HepG2 (cell line): ENCODE results near the gene MAP2K7. TPM values are rescaled to one million over a fixed set of nuclear protein-coding genes. Genes with fewer than 3 reads are reported as not detected.

ENCODE experiments used
- AKAP8 ChIP-seq: sonication (generic); formaldehyde crosslinking; IDR thresholded peaks from 2 replicates; pipeline ENCODE4 v1.5.1; 2020; ENCODE audit warnings: mild to moderate bottlenecking, missing genetic modification reagents
- DR1 ChIP-seq: sonication (generic); formaldehyde crosslinking; IDR thresholded peaks from 2 replicates; pipeline ENCODE4 v1.8.0; 2021; ENCODE audit warnings: mild to moderate bottlenecking, missing genetic modification reagents, inconsistent platforms
- EEA1 ChIP-seq: sonication (generic); formaldehyde crosslinking; IDR thresholded peaks from 2 replicates; pipeline ENCODE4 v1.5.1; 2020; ENCODE audit warnings: mild to moderate bottlenecking, missing genetic modification reagents, borderline replicate concordance
- ELF3 ChIP-seq: IDR thresholded peaks from 2 replicates; pipeline ENCODE4 v1.6.1; 2016; ENCODE audit warnings: missing genetic modification reagents, missing compliant biosample characterization
- HNRNPUL1 ChIP-seq: fragments of 200-400 bp; formaldehyde crosslinking; IDR thresholded peaks from 2 replicates; pipeline ENCODE4 v1.6.1; 2017; ENCODE audit warnings: low read depth, mild to moderate bottlenecking, low read length, moderate library complexity
- HOXA9 ChIP-seq: sonication (generic); formaldehyde crosslinking; IDR thresholded peaks from 2 replicates; pipeline ENCODE4 v1.8.1; 2022; ENCODE audit warnings: missing genetic modification reagents, mild to moderate bottlenecking, moderate library complexity, borderline replicate concordance
- ISX ChIP-seq: sonication (generic); formaldehyde crosslinking; conservative IDR thresholded peaks from 2 replicates; pipeline ENCODE4 v1.5.0; 2020; ENCODE audit warnings: missing genetic modification reagents
- KAT8 ChIP-seq: IDR thresholded peaks from 2 replicates; pipeline ENCODE4 v1.6.1; 2016; ENCODE audit warnings: missing genetic modification reagents, missing compliant biosample characterization
- MED1 ChIP-seq: sonication (generic); formaldehyde crosslinking; IDR thresholded peaks from 2 replicates; pipeline ENCODE4 v1.4.0; 2020; ENCODE audit warnings: missing genetic modification reagents
- RNF2 ChIP-seq: fragments of 450-650 bp; conservative IDR thresholded peaks from 2 replicates; pipeline ENCODE4 v1.6.1; 2016; ENCODE audit warnings: low read depth
- SNAPC2 ChIP-seq: sonication (generic); formaldehyde crosslinking; IDR thresholded peaks from 2 replicates; pipeline ENCODE4 v1.8.1; 2022; ENCODE audit warnings: mild to moderate bottlenecking, missing genetic modification reagents
- SOX5 ChIP-seq: IDR thresholded peaks from 2 replicates; pipeline ENCODE4 v1.6.1; 2016; ENCODE audit warnings: borderline replicate concordance
- TGIF2 ChIP-seq: IDR thresholded peaks from 2 replicates; pipeline ENCODE4 v1.6.1; 2016; ENCODE audit warnings: control low read depth, missing compliant biosample characterization
- ZIK1 ChIP-seq: sonication (generic); formaldehyde crosslinking; IDR thresholded peaks from 2 replicates; pipeline ENCODE4 v1.5.0; 2020; ENCODE audit warnings: mild to moderate bottlenecking, low read depth, missing genetic modification reagents, borderline replicate concordance
- ZNF30 ChIP-seq: sonication (generic); formaldehyde crosslinking; IDR thresholded peaks from 2 replicates; pipeline ENCODE4 v1.5.0; 2020; ENCODE audit warnings: mild to moderate bottlenecking, missing genetic modification reagents
- ZNF441 ChIP-seq: sonication (generic); formaldehyde crosslinking; IDR thresholded peaks from 2 replicates; pipeline ENCODE4 v1.7.0; 2021; ENCODE audit warnings: missing genetic modification reagents, borderline replicate concordance
- ZNF547 ChIP-seq: sonication (generic); formaldehyde crosslinking; IDR thresholded peaks from 2 replicates; pipeline ENCODE4 v1.5.1; 2020; ENCODE audit warnings: mild to moderate bottlenecking, missing genetic modification reagents
- ZNF616 ChIP-seq: sonication (generic); formaldehyde crosslinking; IDR thresholded peaks from 2 replicates; pipeline ENCODE4 v1.5.0; 2020; ENCODE audit warnings: low read depth, mild to moderate bottlenecking, missing genetic modification reagents
- ZNF749 ChIP-seq: sonication (generic); formaldehyde crosslinking; IDR thresholded peaks from 2 replicates; pipeline ENCODE4 v1.8.0; 2022; ENCODE audit warnings: mild to moderate bottlenecking, missing genetic modification reagents, moderate library complexity, borderline replicate concordance
- ZNF841 ChIP-seq: sonication (generic); formaldehyde crosslinking; IDR thresholded peaks from 2 replicates; pipeline ENCODE4 v1.8.1; 2023; ENCODE audit warnings: missing genetic modification reagents, borderline replicate concordance
- polyA plus RNA-seq, 8 experiments: library from polyadenylated mRNA; depleted of rRNA in 3 of 8; stranded (reverse) in 7 of 8; unstranded in 1 of 8; fragments of >200 nt; fragmentation: Illumina TruSeq in 4 of 8; extraction: Trizol in 4 of 8; gene quantifications; 2 replicates each; pipeline versions ENCODE4 v1.2.1 to v1.2.3, GENCODE V29; 2011 to 2016; ENCODE audit warnings: low read depth in 4 of 8, missing spikeins in 1 of 8, mixed read lengths in 1 of 8; ENCODE audit not compliant: insufficient read depth in 1 of 8
- total RNA-seq, 5 experiments: library from RNA; depleted of rRNA; stranded (reverse); fragments of >200 nt; fragmentation: Illumina TruSeq; extraction: Trizol; gene quantifications; 2 replicates each; pipeline ENCODE4 v1.2.3, GENCODE V29; 2016; ENCODE audit warnings: low read depth in 1 of 5
- TF ChIP-seq, protein P1 (sequence below): sonication (generic); formaldehyde crosslinking; IDR thresholded peaks from 2 replicates; pipeline ENCODE4 v1.5.1; 2020; ENCODE audit warnings: missing genetic modification reagents, mild to moderate bottlenecking, borderline replicate concordance
- TF ChIP-seq, protein P2 (sequence below): sonication (generic); formaldehyde crosslinking; IDR thresholded peaks from 2 replicates; pipeline ENCODE4 v1.8.1; 2023; ENCODE audit warnings: mild to moderate bottlenecking, inconsistent platforms, moderate library complexity, missing genetic modification reagents, borderline replicate concordance
- TF ChIP-seq, protein P3 (sequence below): IDR thresholded peaks from 2 replicates; pipeline ENCODE4 v1.6.1; 2018; ENCODE audit warnings: missing genetic modification reagents, mild to moderate bottlenecking, missing compliant biosample characterization
- TF ChIP-seq, protein P4 (sequence below): sonication (generic); formaldehyde crosslinking; IDR thresholded peaks from 2 replicates; pipeline ENCODE4 v1.4.0; 2020; ENCODE audit warnings: missing genetic modification reagents
- TF ChIP-seq, protein P5 (sequence below): sonication (generic); formaldehyde crosslinking; IDR thresholded peaks from 2 replicates; pipeline ENCODE4 v1.4.0; 2020; ENCODE audit warnings: mild to moderate bottlenecking, low read depth, missing genetic modification reagents

MAP2K7 gene
- total and polyA plus RNA-seq, 2 of the 13 experiments (the other 11 are each of a cell fraction or from before 2014, with no cell fraction given), result 9.0 to 10.8 TPM

DNA sequence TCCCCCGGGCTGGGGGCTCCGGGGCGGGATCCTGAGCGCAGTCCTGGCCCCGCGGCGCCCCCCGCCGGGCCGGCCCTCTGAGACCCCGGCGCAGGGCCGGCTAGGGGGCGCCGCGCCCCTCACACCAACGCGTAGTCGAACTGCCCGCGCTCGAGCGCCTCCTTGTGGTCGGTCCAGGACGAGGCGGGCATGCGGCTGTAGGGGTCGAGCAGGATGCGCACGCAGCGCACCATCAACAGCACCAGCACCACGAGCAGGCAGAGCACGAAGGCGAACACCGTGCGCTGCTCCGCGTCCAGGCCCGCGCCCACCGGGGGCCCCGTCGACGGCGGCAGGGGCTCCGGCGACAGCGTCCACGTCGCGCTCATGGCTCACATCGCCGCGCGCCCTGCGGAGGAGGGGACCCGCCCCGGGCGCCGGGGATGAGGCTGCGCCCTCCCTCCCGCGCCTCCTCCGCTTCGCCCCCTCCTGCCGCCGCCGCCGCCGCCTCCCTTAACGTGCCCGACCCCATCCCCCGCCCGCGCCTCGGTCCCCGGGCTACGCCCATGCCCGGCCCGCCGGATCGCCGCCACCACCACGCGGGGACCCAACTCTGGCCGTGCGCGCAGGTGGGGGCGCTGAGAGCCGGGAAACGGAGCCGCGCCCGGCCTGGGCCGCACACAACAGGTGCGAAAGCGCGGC is 21.6 kb downstream of the MAP2K7 start (continued):
- TF ChIP-seq RNF2 (peak; percentile 94), HNRNPUL1 (no peak), AKAP8 (CRISPR knock-in tag) (0 out of 2 replicates have a peak, but pooled peaks have one; percentile 47), ZNF841 (CRISPR knock-in tag) (0 out of 2 replicates have a peak, but pooled peaks have one; percentile 61), SOX5 (CRISPR knock-in tag) (peak; percentile 42; the same call in 1 of the 2 replicates), ZNF30 (CRISPR knock-in tag) (0 out of 2 replicates have a peak, but pooled peaks have one; percentile 56), DR1 (CRISPR knock-in tag) (peak; percentile 35; the same call in 1 of the 2 replicates), SNAPC2 (CRISPR knock-in tag) (no peak), ZNF441 (CRISPR knock-in tag) (peak; percentile 73; the same call in 1 of the 2 replicates), KAT8 (0 out of 2 replicates have a peak, but pooled peaks have one; percentile 24), ZIK1 (CRISPR knock-in tag) (peak; percentile 70; the same call in 1 of the 2 replicates), HOXA9 (CRISPR knock-in tag) (peak; percentile 87), EEA1 (peak; percentile 65; the same call in 1 of the 2 replicates), TGIF2 (CRISPR knock-in tag) (peak; percentile 47; the same call in 1 of the 2 replicates), ZNF547 (CRISPR knock-in tag) (peak; percentile 86; the same call in 1 of the 2 replicates), ISX (CRISPR knock-in tag) (peak; percentile 68; the same call in 1 of the 2 replicates), ZNF616 (CRISPR knock-in tag) (peak; percentile 91), ZNF749 (CRISPR knock-in tag) (peak; percentile 67; the same call in 1 of the 2 replicates), MED1 (CRISPR knock-in tag) (peak; percentile 47), ELF3 (CRISPR knock-in tag) (0 out of 2 replicates have a peak, but pooled peaks have one; percentile 40)
- TF ChIP-seq, protein P1, sequence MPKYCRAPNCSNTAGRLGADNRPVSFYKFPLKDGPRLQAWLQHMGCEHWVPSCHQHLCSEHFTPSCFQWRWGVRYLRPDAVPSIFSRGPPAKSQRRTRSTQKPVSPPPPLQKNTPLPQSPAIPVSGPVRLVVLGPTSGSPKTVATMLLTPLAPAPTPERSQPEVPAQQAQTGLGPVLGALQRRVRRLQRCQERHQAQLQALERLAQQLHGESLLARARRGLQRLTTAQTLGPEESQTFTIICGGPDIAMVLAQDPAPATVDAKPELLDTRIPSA, result no peak
- TF ChIP-seq, protein P2, sequence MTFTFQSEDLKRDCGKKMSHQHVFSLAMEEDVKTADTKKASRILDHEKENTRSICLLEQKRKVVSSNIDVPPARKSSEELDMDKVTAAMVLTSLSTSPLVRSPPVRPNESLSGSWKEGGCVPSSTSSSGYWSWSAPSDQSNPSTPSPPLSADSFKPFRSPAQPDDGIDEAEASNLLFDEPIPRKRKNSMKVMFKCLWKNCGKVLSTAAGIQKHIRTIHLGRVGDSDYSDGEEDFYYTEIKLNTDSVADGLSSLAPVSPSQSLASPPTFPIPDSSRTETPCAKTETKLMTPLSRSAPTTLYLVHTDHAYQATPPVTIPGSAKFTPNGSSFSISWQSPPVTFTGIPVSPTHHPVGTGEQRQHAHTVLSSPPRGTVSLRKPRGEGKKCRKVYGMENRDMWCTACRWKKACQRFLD (CRISPR knock-in tag), result no peak
- TF ChIP-seq, protein P3, sequence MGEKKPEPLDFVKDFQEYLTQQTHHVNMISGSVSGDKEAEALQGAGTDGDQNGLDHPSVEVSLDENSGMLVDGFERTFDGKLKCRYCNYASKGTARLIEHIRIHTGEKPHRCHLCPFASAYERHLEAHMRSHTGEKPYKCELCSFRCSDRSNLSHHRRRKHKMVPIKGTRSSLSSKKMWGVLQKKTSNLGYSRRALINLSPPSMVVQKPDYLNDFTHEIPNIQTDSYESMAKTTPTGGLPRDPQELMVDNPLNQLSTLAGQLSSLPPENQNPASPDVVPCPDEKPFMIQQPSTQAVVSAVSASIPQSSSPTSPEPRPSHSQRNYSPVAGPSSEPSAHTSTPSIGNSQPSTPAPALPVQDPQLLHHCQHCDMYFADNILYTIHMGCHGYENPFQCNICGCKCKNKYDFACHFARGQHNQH (CRISPR knock-in tag), result 0 out of 2 replicates have a peak, but pooled peaks have one; percentile 27
- TF ChIP-seq, protein P4, sequence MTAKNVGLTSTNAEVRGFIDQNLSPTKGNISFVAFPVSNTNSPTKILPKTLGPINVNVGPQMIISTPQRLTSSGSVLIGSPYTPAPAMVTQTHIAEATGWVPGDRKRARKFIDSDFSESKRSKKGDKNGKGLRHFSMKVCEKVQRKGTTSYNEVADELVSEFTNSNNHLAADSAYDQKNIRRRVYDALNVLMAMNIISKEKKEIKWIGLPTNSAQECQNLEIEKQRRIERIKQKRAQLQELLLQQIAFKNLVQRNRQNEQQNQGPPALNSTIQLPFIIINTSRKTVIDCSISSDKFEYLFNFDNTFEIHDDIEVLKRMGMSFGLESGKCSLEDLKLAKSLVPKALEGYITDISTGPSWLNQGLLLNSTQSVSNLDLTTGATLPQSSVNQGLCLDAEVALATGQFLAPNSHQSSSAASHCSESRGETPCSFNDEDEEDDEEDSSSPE (CRISPR knock-in tag), result peak; percentile 87
- TF ChIP-seq, protein P5, sequence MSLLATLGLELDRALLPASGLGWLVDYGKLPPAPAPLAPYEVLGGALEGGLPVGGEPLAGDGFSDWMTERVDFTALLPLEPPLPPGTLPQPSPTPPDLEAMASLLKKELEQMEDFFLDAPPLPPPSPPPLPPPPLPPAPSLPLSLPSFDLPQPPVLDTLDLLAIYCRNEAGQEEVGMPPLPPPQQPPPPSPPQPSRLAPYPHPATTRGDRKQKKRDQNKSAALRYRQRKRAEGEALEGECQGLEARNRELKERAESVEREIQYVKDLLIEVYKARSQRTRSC, result 0 out of 2 replicates have a peak, but pooled peaks have one; percentile 70
